Stimulated activated CD8-positive, alpha-beta memory T cell treated with anti-CD3 and anti-CD28 coated beads, Interleukin-12 subunit alpha, Interleukin-12 subunit beta, amount 100 ng/mL, for 24 hours (primary cell): Measurements from ENCODE around the gene NOL3.
"Not testable (repeated sequence)": the region's sequence is repeated elsewhere in the genome, so short reads cannot be mapped to it uniquely, and the experiment has no call there.

Source experiments
- DNase-seq: peaks from one replicate; pipeline ENCODE4 v3.0.0-alpha.2; 2020; ENCODE audit errors: extremely low read depth

NOL3 gene

GRCh38 chr16:67170168-67170948 is at the start of gene NOL3:
TSS of gene NOL3 (plus strand) at chr16:67170538.
- no peak for DNase-seq

GRCh38 chr16:67122799-67123198 is 47.5 kb upstream of the NOL3 start:
- not testable (repeated sequence) for DNase-seq

- DNase-seq = no peak
Measured at GRCh38 chr16:67128417-67128816, 41.9 kb upstream of the NOL3 start.

- DNase-seq = no peak
Measured at GRCh38 chr16:67128887-67129286, 41.5 kb upstream of the NOL3 start.

GRCh38 chr16:67129422-67129821 is 40.9 kb upstream of the NOL3 start:
- no peak for DNase-seq

GRCh38 chr16:67137605-67138004 is 32.7 kb upstream of the NOL3 start:
- DNase-seq = no peak

GRCh38 chr16:67141391-67141790 is 28.9 kb upstream of the NOL3 start:
- DNase-seq = no peak

GRCh38 chr16:67142342-67142741 is 28.0 kb upstream of the NOL3 start:
- no peak for DNase-seq

GRCh38 chr16:67144943-67145342 is 25.4 kb upstream of the NOL3 start:
- DNase-seq = no peak

GRCh38 chr16:67145746-67146145 is 24.6 kb upstream of the NOL3 start:
- no peak for DNase-seq

- no peak for DNase-seq
Measured at GRCh38 chr16:67146523-67147357, 23.6 kb upstream of the NOL3 start.

- no peak for DNase-seq
Measured at GRCh38 chr16:67147437-67148140, 22.7 kb upstream of the NOL3 start.

- DNase-seq = no peak
Measured at GRCh38 chr16:67148221-67148620, 22.1 kb upstream of the NOL3 start.

- DNase-seq = no peak
Measured at GRCh38 chr16:67148656-67149275, 21.6 kb upstream of the NOL3 start.

- no peak for DNase-seq
Measured at GRCh38 chr16:67149276-67150046, 20.9 kb upstream of the NOL3 start.

GRCh38 chr16:67150047-67150832 is 20.1 kb upstream of the NOL3 start:
- DNase-seq = no peak

- DNase-seq = no peak
Measured at GRCh38 chr16:67150833-67151396, 19.4 kb upstream of the NOL3 start, which contains the start of gene B3GNT9. TSS of gene B3GNT9 (minus strand) at chr16:67150998. CDS start at chr16:67150485, 513 bp downstream.

- no peak for DNase-seq
Measured at GRCh38 chr16:67151431-67152097, 18.8 kb upstream of the NOL3 start.

GRCh38 chr16:67154578-67155294 is 15.6 kb upstream of the NOL3 start:
- DNase-seq = no peak
